Parathyroid adenoma (tissue), 2 donors: ENCODE data around the gene TRIM47.

ENCODE experiments used
- H2AFZ ChIP-seq: fragments of 300-600 bp; sonication (generic); one replicate; pipeline ENCODE4 v1.7.0; 2017; ENCODE audit warnings: antibody characterized with exemption, mild to moderate bottlenecking
- H3K27ac ChIP-seq: fragments of 300-600 bp; sonication (generic); one replicate; pipeline ENCODE4 v1.7.0; 2017
- H3K27me3 ChIP-seq: fragments of 300-600 bp; sonication (generic); one replicate; pipeline ENCODE4 v1.7.0; 2017; ENCODE audit warnings: low read length; ENCODE audit not compliant: control insufficient read depth, insufficient read depth
- H3K36me3 ChIP-seq: fragments of 300-600 bp; sonication (generic); one replicate; pipeline ENCODE4 v1.7.0; 2017; ENCODE audit warnings: low read length; ENCODE audit not compliant: control insufficient read depth, insufficient read depth
- H3K4me1 ChIP-seq: fragments of 300-600 bp; sonication (generic); one replicate; pipeline ENCODE4 v1.7.0; 2017; ENCODE audit warnings: control low read depth
- H3K4me2 ChIP-seq: fragments of 300-600 bp; sonication (generic); one replicate; pipeline ENCODE4 v1.7.0; 2017; ENCODE audit warnings: low read length
- H3K4me3 ChIP-seq: fragments of 300-600 bp; sonication (generic); one replicate; pipeline ENCODE4 v1.7.0; 2017; ENCODE audit warnings: low read depth, low read length
- H3K79me2 ChIP-seq: fragments of 300-600 bp; sonication (generic); one replicate; pipeline ENCODE4 v1.7.0; 2017; ENCODE audit warnings: control low read depth
- H3K9ac ChIP-seq: fragments of 300-600 bp; sonication (generic); one replicate; pipeline ENCODE4 v1.7.0; 2017; ENCODE audit warnings: mild to moderate bottlenecking
- H3K9me3 ChIP-seq: fragments of 300-600 bp; sonication (generic); one replicate; pipeline ENCODE4 v1.7.0; 2017; ENCODE audit warnings: low read length; ENCODE audit not compliant: control insufficient read depth
- CTCF ChIP-seq: fragments of 300-600 bp; sonication (generic); IDR thresholded peaks from one replicate; pipeline ENCODE4 v1.7.0; 2017; ENCODE audit warnings: antibody characterized with exemption, mild to moderate bottlenecking
- donor health status: primary hyperparathyroidism.

TRIM47 gene

DNA sequence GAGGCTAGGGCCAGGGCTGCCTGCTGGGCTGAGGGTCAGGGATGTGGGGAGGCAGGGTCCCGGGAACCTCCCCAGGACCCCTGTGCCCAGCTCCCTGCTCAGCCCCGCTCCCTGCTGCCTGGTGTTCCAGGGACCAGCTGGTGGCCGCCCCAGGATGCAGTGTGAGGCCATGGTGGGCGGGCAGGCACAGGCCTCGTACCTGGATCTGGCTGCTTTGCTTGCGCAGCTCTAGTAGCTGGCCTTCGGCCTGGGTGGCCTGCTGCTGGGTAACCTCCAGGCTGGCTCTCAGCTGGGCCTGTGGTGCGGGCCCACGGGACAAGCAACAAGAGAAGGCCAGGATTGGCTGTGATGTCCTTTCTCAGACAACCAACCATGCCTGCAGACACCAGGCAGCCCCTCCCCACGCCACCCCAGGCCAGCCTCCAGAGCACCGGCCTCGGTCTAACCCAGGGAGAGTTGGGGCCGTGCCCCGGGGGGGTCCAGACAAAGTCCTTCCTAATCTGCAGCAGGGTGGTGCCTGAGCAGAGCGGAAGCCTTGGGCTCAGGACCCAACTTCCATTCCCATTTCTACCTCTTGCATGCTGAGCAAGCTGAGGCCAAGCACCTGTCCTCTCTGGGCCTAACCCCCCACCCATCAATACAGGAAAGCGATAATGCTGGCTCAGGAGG lies 14.3 kb upstream of the TRIM47 start:
- Histone ChIP-seq H2AFZ (no peak overlapping the region), H3K27me3 (no peaks in the 10 kb centered on the region), H3K4me3 (no peak overlapping the region), H3K9me3 (no peaks in the 10 kb centered on the region), H3K4me2 (no peak overlapping the region), H3K36me3 (no peaks in the 10 kb centered on the region), H3K27ac (no peak overlapping the region), H3K79me2 (peaks cover 8% of the 10 kb centered on the region), H3K9ac (no peak overlapping the region), H3K4me1 (peaks cover 9% of the 10 kb centered on the region)
- no peak for TF ChIP-seq CTCF

- no peaks in the 10 kb centered on the region for H3K27me3 ChIP-seq
- no peak overlapping the region for H2AFZ ChIP-seq
- H3K79me2 ChIP-seq = peaks cover 8% of the 10 kb centered on the region
- no peak overlapping the region for H3K4me2 ChIP-seq
- no peak overlapping the region for H3K4me3 ChIP-seq
- H3K9me3 ChIP-seq = no peaks in the 10 kb centered on the region
- peaks cover 9% of the 10 kb centered on the region for H3K4me1 ChIP-seq
- H3K27ac ChIP-seq = no peak overlapping the region
- no peak for TF ChIP-seq CTCF
- H3K9ac ChIP-seq = no peak overlapping the region
- no peaks in the 10 kb centered on the region for H3K36me3 ChIP-seq
These were observed 13.5 kb upstream of the TRIM47 start for GRCh38 chr17:75891605-75892555.

- Histone ChIP-seq H3K36me3 (no peaks in the 10 kb centered on the region), H3K9ac (no peak overlapping the region), H3K4me3 (no peak overlapping the region), H3K79me2 (peaks cover 8% of the 10 kb centered on the region), H2AFZ (no peak overlapping the region), H3K4me2 (no peak overlapping the region), H3K4me1 (peaks cover 9% of the 10 kb centered on the region), H3K27ac (no peak overlapping the region), H3K27me3 (no peaks in the 10 kb centered on the region), H3K9me3 (no peaks in the 10 kb centered on the region)
- TF ChIP-seq CTCF = no peak
These were observed 12.7 kb upstream of the TRIM47 start for GRCh38 chr17:75891022-75891604.

DNA sequence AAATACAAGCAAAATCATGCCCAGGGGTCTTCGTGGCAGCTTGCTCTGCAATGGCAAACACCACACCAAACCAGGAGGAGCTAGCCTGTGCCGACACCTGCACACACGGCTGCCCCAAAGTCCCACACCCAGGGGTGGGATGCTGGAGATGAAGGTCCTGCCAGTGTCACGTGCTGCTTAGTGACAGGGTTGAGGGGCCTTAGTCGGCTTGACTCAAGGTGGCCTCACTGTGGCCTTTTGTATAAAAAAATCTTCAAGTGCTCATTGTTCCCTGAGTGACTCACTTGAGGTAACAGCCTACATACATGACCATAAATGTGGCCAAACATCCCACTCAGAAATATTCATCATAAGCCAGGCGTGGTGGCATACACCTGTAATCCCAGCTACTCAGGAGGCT lies 11.1 kb upstream of the TRIM47 start:
- Histone ChIP-seq H3K79me2 (no peaks in the 10 kb centered on the region), H3K4me1 (no peaks in the 10 kb centered on the region), H2AFZ (no peak overlapping the region), H3K36me3 (no peaks in the 10 kb centered on the region), H3K9ac (no peak overlapping the region), H3K27ac (no peak overlapping the region), H3K27me3 (no peaks in the 10 kb centered on the region), H3K4me3 (no peak overlapping the region), H3K9me3 (no peaks in the 10 kb centered on the region), H3K4me2 (no peak overlapping the region)
- no peak for TF ChIP-seq CTCF
